PC-3 (cell line): ENCODE measurements around the gene MAP2K1.

Experiments used
- CTCF ChIP-seq: fragments of 300-600 bp; sonication (generic); conservative IDR thresholded peaks from 2 replicates; pipeline ENCODE4 v1.5.1; 2017; ENCODE audit warnings: antibody characterized with exemption, low read depth, mild to moderate bottlenecking, low read length
- EZH2phosphoT487 ChIP-seq: fragments of 300-600 bp; sonication (generic); IDR thresholded peaks from 2 replicates; pipeline ENCODE4 v1.6.1; 2018; ENCODE audit warnings: mild to moderate bottlenecking, antibody characterized with exemption, low read length, borderline replicate concordance

GRCh38 chr15:66494262-66494661 is 107.5 kb downstream of the MAP2K1 start:
- no peak for TF ChIP-seq EZH2phosphoT487
- TF ChIP-seq CTCF = no peak
